Measurements from ENCODE around the gene VSIG4.

- TF ChIP-seq YY1 (IDR thresholded peaks at IDR 0.05; ENCODE audit: low read depth) = no peak
- TF ChIP-seq TAF1 (IDR thresholded peaks at IDR 0.05; ENCODE audit: low read depth) = no peak
- TF ChIP-seq NFIC (IDR thresholded peaks at IDR 0.05) = no peak
- no peak for TF ChIP-seq EP300 (IDR thresholded peaks at IDR 0.05; ENCODE audit: borderline replicate concordance)
- TF ChIP-seq TEAD4 (IDR thresholded peaks at IDR 0.05) = no peak
- no peak for TF ChIP-seq CEBPB (IDR thresholded peaks at IDR 0.05)
- TF ChIP-seq RAD21 (IDR thresholded peaks at IDR 0.05; ENCODE audit: low read depth) = no peak
Observed at GRCh38 chrX:66046612-66047235, 6.8 kb upstream of the VSIG4 start.

Data from Ishikawa (cell line).